PC-3 (cell line): ENCODE data around the gene MINAR2. TPM values are rescaled to one million over a fixed set of nuclear protein-coding genes. Genes with fewer than 3 reads are reported as not detected.

Experiments
- ATAC-seq: fragments of 200-7000 bp; cut with Tn5 transposase; 2 replicates; pipeline ENCODE4 v1.9.1; 2020; ENCODE audit warnings: mild to moderate bottlenecking, moderate library complexity
- BruUV-seq: library from RNA; stranded (reverse); fragments of 400-500 nt; replicated peaks from 2 replicates; lab custom pipeline; 2021; lab: Mats Ljungman, UMichigan
- CTCF ChIA-PET: fragments of 300-600 bp; sonication (Branson Sonifier 250); formaldehyde crosslinking; loops from one replicate; lab custom pipeline; 2022; ENCODE audit warnings: antibody characterized with exemption; lab: Charles Lee
- POLR2A ChIA-PET: fragments of 300-600 bp; sonication (Branson Sonifier 250); formaldehyde crosslinking; loops from one replicate; lab custom pipeline; 2022; ENCODE audit warnings: antibody characterized with exemption; ENCODE audit not compliant: unreplicated experiment; lab: Charles Lee
- DNase-seq: peaks from one replicate; pipeline ENCODE4 v3.0.0-alpha.2; 2015
- H2AFZ ChIP-seq: fragments of 300-600 bp; sonication (generic); 2 replicates; pipeline ENCODE4 v1.6.0; 2016; ENCODE audit warnings: antibody characterized with exemption, low read length
- H3F3A ChIP-seq: fragments of 300-600 bp; sonication (generic); one replicate; pipeline ENCODE4 v1.6.0; 2017; ENCODE audit warnings: antibody characterized with exemption, low read length, control low read depth, mild to moderate bottlenecking; ENCODE audit not compliant: unreplicated experiment
- H3K27ac ChIP-seq: fragments of 300-600 bp; sonication (generic); 2 replicates; pipeline ENCODE4 v1.5.1; 2016; ENCODE audit warnings: mild to moderate bottlenecking, low read length
- H3K27me3 ChIP-seq: fragments of 300-600 bp; sonication (generic); 2 replicates; pipeline ENCODE4 v1.6.1; 2016; ENCODE audit warnings: low read length, mixed read lengths
- H3K36me3 ChIP-seq: fragments of 300-600 bp; sonication (generic); 2 replicates; pipeline ENCODE4 v1.6.1; 2016; ENCODE audit warnings: low read depth, mixed run types, low read length, mixed read lengths
- H3K4me1 ChIP-seq: fragments of 300-600 bp; sonication (generic); 2 replicates; pipeline ENCODE4 v1.5.1; 2016; ENCODE audit warnings: low read length; ENCODE audit not compliant: insufficient read depth
- H3K4me2 ChIP-seq: fragments of 300-600 bp; sonication (generic); 2 replicates; pipeline ENCODE4 v1.6.0; 2016; ENCODE audit warnings: low read length
- H3K4me3 ChIP-seq: fragments of 300-600 bp; sonication (generic); 2 replicates; pipeline ENCODE4 v1.5.1; 2016; ENCODE audit warnings: mild to moderate bottlenecking, low read length, mixed read lengths
- H3K79me2 ChIP-seq: fragments of 300-600 bp; sonication (generic); 2 replicates; pipeline ENCODE4 v1.6.1; 2017; ENCODE audit warnings: low read length, mixed read lengths
- H3K9ac ChIP-seq: fragments of 300-600 bp; sonication (generic); 2 replicates; pipeline ENCODE4 v1.6.0; 2016; ENCODE audit warnings: mild to moderate bottlenecking, low read length
- H3K9me2 ChIP-seq: fragments of 300-600 bp; sonication (generic); replicated peaks from 2 replicates; pipeline ENCODE4 v1.6.1; 2016; ENCODE audit warnings: mixed run types, low read length, mixed read lengths
- H3K9me3 ChIP-seq: fragments of 300-600 bp; sonication (generic); 2 replicates; pipeline ENCODE4 v1.6.1; 2016; ENCODE audit warnings: low read length, mixed read lengths
- H4K20me1 ChIP-seq: fragments of 300-600 bp; sonication (generic); 2 replicates; pipeline ENCODE4 v1.6.1; 2016; ENCODE audit warnings: low read length, mixed read lengths
- EZH2 ChIP-seq: fragments of 300-600 bp; sonication (generic); IDR thresholded peaks from one replicate; pipeline ENCODE4 v1.6.1; 2017; ENCODE audit warnings: antibody characterized with exemption, mild to moderate bottlenecking, low read length; ENCODE audit not compliant: unreplicated experiment
- EZH2phosphoT487 ChIP-seq: fragments of 300-600 bp; sonication (generic); IDR thresholded peaks from 2 replicates; pipeline ENCODE4 v1.6.1; 2018; ENCODE audit warnings: mild to moderate bottlenecking, antibody characterized with exemption, low read length, borderline replicate concordance
- intact Hi-C: fragments of 100-400 bp; cut with micrococcal nuclease; formaldehyde crosslinking; loops from 2 replicates; pipeline ENCODE4 v1.9.0; 2023
- total RNA-seq: library from RNA; depleted of rRNA; stranded (reverse); fragments of >200 nt; gene quantifications from 2 replicates; pipeline ENCODE4 v1.2.3, GENCODE V29; 2014; rRNA removed
- TF ChIP-seq, protein P1 (sequence below): fragments of 300-600 bp; sonication (generic); conservative IDR thresholded peaks from 2 replicates; pipeline ENCODE4 v1.5.1; 2017; ENCODE audit warnings: antibody characterized with exemption, low read depth, mild to moderate bottlenecking, low read length

Gene MINAR2
- total RNA-seq, 1 experiment from 2014 or later, result not detected

DNA sequence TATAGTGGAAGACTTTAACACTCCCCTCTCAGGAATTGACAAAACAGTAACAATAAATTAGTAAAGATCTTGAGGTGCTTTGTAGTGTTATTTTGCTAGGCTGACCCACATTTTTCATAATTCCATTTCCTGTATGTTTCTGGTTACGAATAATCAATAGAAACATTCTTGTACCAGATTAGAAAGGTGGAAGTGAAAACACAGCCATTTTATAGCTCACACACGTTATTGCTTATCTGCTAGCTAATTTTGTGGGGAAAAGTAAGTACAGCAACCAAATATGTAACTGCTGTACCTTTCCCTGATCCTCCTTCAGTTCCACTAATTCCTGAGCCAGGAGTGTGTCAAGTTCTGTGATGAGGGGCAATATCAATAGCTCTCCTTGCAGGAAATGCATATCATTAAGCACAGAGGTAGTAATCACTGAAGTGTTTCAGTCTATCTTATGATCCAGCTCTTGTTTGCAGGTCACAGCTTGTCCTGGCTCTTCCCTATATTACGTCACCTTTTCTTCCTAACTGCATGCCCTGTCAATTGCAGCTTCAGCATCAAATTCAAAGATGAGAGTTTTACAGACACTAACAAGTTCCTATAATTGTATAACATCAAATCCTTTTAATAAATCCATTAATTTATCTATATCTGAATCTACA, 59.4 kb downstream of the MINAR2 start:
- no peaks in the 10 kb centered on the region for H3K79me2 ChIP-seq
- H2AFZ ChIP-seq, result no peak overlapping the region
- H3K4me3 ChIP-seq, result no peak overlapping the region
- no peaks in the 10 kb centered on the region for H3K4me1 ChIP-seq
- DNase-seq, result no peak
- H3F3A ChIP-seq, result no peaks in the 10 kb centered on the region
- CTCF ChIA-PET, result no interaction called here
- ATAC-seq, result no peak
- POLR2A ChIA-PET, result no interaction called here
- no TSS peak for BruUV-seq
- no peak overlapping the region for H3K27ac ChIP-seq
- H4K20me1 ChIP-seq, result no peaks in the 10 kb centered on the region
- intact Hi-C loops, result no loop called here
- no peaks in the 10 kb centered on the region for H3K27me3 ChIP-seq
- no peaks in the 10 kb centered on the region for H3K9me3 ChIP-seq
- H3K4me2 ChIP-seq, result no peak overlapping the region
- TF ChIP-seq EZH2 (no peak), EZH2phosphoT487 (no peak)
- TF ChIP-seq, protein P1, sequence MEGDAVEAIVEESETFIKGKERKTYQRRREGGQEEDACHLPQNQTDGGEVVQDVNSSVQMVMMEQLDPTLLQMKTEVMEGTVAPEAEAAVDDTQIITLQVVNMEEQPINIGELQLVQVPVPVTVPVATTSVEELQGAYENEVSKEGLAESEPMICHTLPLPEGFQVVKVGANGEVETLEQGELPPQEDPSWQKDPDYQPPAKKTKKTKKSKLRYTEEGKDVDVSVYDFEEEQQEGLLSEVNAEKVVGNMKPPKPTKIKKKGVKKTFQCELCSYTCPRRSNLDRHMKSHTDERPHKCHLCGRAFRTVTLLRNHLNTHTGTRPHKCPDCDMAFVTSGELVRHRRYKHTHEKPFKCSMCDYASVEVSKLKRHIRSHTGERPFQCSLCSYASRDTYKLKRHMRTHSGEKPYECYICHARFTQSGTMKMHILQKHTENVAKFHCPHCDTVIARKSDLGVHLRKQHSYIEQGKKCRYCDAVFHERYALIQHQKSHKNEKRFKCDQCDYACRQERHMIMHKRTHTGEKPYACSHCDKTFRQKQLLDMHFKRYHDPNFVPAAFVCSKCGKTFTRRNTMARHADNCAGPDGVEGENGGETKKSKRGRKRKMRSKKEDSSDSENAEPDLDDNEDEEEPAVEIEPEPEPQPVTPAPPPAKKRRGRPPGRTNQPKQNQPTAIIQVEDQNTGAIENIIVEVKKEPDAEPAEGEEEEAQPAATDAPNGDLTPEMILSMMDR, result no peak
- H3K9me2 ChIP-seq, result no peaks in the 10 kb centered on the region
- no peak overlapping the region for H3K9ac ChIP-seq
- H3K36me3 ChIP-seq, result no peaks in the 10 kb centered on the region

Other genes with a start within 250 kb of the MINAR2 start
- 1.7 and 1.8 TPM in 2 replicates for gene CHSY3, start 156.4 kb downstream of the MINAR2 start, total RNA-seq